ENCODE data around the gene MINDY2.

MINDY2 gene

DNA sequence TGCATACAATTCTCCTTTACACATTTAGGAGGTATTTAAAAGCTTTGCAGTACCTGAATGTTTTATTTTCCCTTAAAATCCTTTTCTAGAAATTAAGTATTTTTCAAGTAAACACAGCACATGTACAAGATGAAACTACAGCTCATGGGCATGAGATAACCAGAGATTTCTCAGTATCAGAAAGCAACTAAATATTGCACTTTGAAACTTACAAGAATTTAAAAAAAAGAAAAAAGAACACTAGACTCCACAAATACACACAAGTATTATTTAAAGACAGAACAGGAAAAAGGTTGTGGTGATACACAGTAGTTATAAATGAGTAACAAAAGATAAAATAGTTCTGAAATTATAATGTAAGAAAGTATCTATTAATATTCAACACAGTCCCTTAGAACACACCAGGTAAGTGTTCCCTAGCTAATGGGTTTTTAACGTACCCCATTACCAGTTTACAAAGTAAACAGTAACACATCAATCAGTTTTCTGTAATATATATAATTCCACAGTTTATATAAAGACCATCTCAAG, 127.1 kb downstream of the MINDY2 start:
- Histone ChIP-seq H3K27ac (ENCODE audit: low read length) (no peak overlapping the region), H3K27me3 (ENCODE audit: insufficient read depth, low read length) (no peaks in the 10 kb centered on the region), H3K4me3 (ENCODE audit: low read length) (no peak overlapping the region), H3K36me3 (ENCODE audit: insufficient read depth, low read depth, low read length) (peaks cover 87% of the 10 kb centered on the region), H3K4me1 (ENCODE audit: insufficient read depth, low read length) (no peaks in the 10 kb centered on the region), H3K9me3 (ENCODE audit: insufficient read depth, low read depth, low read length) (no peaks in the 10 kb centered on the region), H3K9ac (ENCODE audit: low read depth, low read length) (no peak overlapping the region)

- Histone ChIP-seq H3K36me3 (ENCODE audit: insufficient read depth, low read depth, low read length) (peaks cover 82% of the 10 kb centered on the region), H3K4me3 (ENCODE audit: low read length) (no peak overlapping the region), H3K27ac (ENCODE audit: low read length) (no peak overlapping the region), H3K9me3 (ENCODE audit: insufficient read depth, low read depth, low read length) (no peaks in the 10 kb centered on the region), H3K4me1 (ENCODE audit: insufficient read depth, low read length) (no peaks in the 10 kb centered on the region), H3K27me3 (ENCODE audit: insufficient read depth, low read length) (no peaks in the 10 kb centered on the region), H3K9ac (ENCODE audit: low read depth, low read length) (no peak overlapping the region)
These were observed 129.5 kb downstream of the MINDY2 start for GRCh38 chr15:58900631-58901030.

- no peak overlapping the region for H3K27ac ChIP-seq (ENCODE audit: low read length)
- H3K9ac ChIP-seq (ENCODE audit: low read depth, low read length): no peak overlapping the region
- H3K36me3 ChIP-seq (ENCODE audit: insufficient read depth, low read depth, low read length): peaks cover 97% of the 10 kb centered on the region
- H3K4me1 ChIP-seq (ENCODE audit: insufficient read depth, low read length): no peaks in the 10 kb centered on the region
- no peak overlapping the region for H3K4me3 ChIP-seq (ENCODE audit: low read length)
- H3K27me3 ChIP-seq (ENCODE audit: insufficient read depth, low read length): no peaks in the 10 kb centered on the region
- H3K9me3 ChIP-seq (ENCODE audit: insufficient read depth, low read depth, low read length): no peaks in the 10 kb centered on the region
These were observed 137.6 kb downstream of the MINDY2 start for GRCh38 chr15:58908550-58909309.

DNA sequence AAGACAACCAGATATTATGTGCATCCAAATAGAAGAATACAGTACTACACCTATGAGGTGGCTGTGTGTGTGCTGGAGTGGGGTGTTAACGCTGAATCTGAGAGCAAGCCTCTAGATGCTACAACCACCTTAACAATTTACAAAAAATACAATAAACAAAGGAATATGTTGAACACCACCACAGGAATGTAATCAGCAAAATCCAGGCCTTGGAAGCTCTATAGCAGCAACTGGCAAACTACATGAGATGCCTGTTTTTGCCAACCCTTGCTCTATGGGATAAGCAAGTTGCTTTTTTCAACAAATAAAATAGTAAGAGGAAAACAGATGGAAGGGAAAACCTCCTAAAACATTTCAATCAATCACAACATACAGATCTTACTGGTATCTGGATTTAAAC, 138.5 kb downstream of the MINDY2 start:
- H3K27ac ChIP-seq (ENCODE audit: low read length): no peak overlapping the region
- H3K27me3 ChIP-seq (ENCODE audit: insufficient read depth, low read length): no peaks in the 10 kb centered on the region
- no peaks in the 10 kb centered on the region for H3K9me3 ChIP-seq (ENCODE audit: insufficient read depth, low read depth, low read length)
- no peak overlapping the region for H3K4me3 ChIP-seq (ENCODE audit: low read length)
- no peaks in the 10 kb centered on the region for H3K4me1 ChIP-seq (ENCODE audit: insufficient read depth, low read length)
- H3K9ac ChIP-seq (ENCODE audit: low read depth, low read length): no peak overlapping the region
- H3K36me3 ChIP-seq (ENCODE audit: insufficient read depth, low read depth, low read length): peaks cover 97% of the 10 kb centered on the region

DNA sequence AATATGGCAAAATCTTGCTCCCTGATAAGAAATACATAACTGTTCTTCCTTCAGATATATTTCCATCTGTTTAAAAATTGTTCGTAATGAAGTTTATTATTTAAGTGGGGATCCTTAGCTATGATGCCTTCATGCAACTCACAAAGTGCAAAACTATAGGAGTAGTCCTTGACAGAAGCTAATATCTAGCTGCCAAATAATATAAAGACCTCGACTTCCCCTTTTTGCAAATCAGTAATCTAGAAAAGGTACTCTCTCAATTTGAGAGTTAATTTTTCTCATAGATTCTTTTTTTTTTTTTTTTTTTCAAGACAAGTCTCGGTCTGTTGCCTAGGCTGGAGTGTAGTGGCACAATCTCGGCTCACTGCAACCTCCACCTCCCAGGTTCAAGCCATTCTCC, 139.4 kb downstream of the MINDY2 start:
- Histone ChIP-seq H3K27me3 (ENCODE audit: insufficient read depth, low read length) (no peaks in the 10 kb centered on the region), H3K4me3 (ENCODE audit: low read length) (no peak overlapping the region), H3K9ac (ENCODE audit: low read depth, low read length) (no peak overlapping the region), H3K36me3 (ENCODE audit: insufficient read depth, low read depth, low read length) (peaks cover 98% of the 10 kb centered on the region), H3K4me1 (ENCODE audit: insufficient read depth, low read length) (no peaks in the 10 kb centered on the region), H3K27ac (ENCODE audit: low read length) (no peak overlapping the region), H3K9me3 (ENCODE audit: insufficient read depth, low read depth, low read length) (no peaks in the 10 kb centered on the region)
